Measurements from ENCODE around the gene NF1. TPM values are rescaled to one million over a fixed set of nuclear protein-coding genes. Genes with fewer than 3 reads are reported as not detected.

NF1 gene
- total RNA-seq, 1 experiment from 2014 or later = 60.2 TPM

- peak; percentile 70 for DNase-seq (ENCODE audit: unreplicated experiment)
- no peak overlapping the region for H3K4me3 Mint-ChIP-seq (ENCODE audit: unreplicated experiment)
Measured at GRCh38 chr17:31373150-31374093, 278.6 kb downstream of the NF1 start.

GRCh38 chr17:31374094-31374447, 279.3 kb downstream of the NF1 start:
- H3K4me1 Mint-ChIP-seq (ENCODE audit: insufficient read depth, unreplicated experiment) = no peaks in the 10 kb centered on the region
- peaks cover 58% of the 10 kb centered on the region for H3K36me3 Mint-ChIP-seq (ENCODE audit: insufficient read depth, unreplicated experiment)
- DNase-seq (ENCODE audit: unreplicated experiment) = no peak
- ChIA-PET POLR2A (no interaction called here), CTCF (interaction anchor here (1.0 kb wide), 1 partner anchor 159 kb away, joined by 4 read pairs; no protein-coding TSS in a partner anchor)
- H3K9me3 Mint-ChIP-seq (ENCODE audit: unreplicated experiment) = no peaks in the 10 kb centered on the region
- H3K4me3 Mint-ChIP-seq (ENCODE audit: unreplicated experiment) = no peak overlapping the region
- intact Hi-C loops (cut with micrococcal nuclease) = loop anchor here (5.0 kb wide), 2 partner anchors 107 to 142 kb away; no protein-coding TSS in a partner anchor
- TF ChIP-seq CTCF (IDR thresholded peaks at IDR 0.05; ENCODE audit: unreplicated experiment) = no peak
- H3K27ac Mint-ChIP-seq (ENCODE audit: low read depth, unreplicated experiment) = no peak overlapping the region
- TSS peak; percentile 14 for BruUV-seq (replicated peaks)
- no peaks in the 10 kb centered on the region for H3K27me3 Mint-ChIP-seq (ENCODE audit: insufficient read depth, unreplicated experiment)

More at GRCh38 chr17:31373150-31374093, 278.6 kb downstream of the NF1 start:
- no peaks in the 10 kb centered on the region for H3K9me3 Mint-ChIP-seq (ENCODE audit: unreplicated experiment)
- no peak overlapping the region for H3K27ac Mint-ChIP-seq (ENCODE audit: low read depth, unreplicated experiment)
- H3K4me1 Mint-ChIP-seq (ENCODE audit: insufficient read depth, unreplicated experiment) = no peaks in the 10 kb centered on the region
- no TSS peak for BruUV-seq (replicated peaks)
- peak; percentile 54 for TF ChIP-seq CTCF (IDR thresholded peaks at IDR 0.05; ENCODE audit: unreplicated experiment)
- H3K36me3 Mint-ChIP-seq (ENCODE audit: insufficient read depth, unreplicated experiment) = peaks cover 55% of the 10 kb centered on the region
- CTCF ChIA-PET = interaction anchor here (0.7 to 2.1 kb wide), 16 partner anchors 9 to 554 kb away, joined by 3 to 8 read pairs (median 4); no protein-coding TSS in a partner anchor
- intact Hi-C loops (cut with micrococcal nuclease) = loop anchor here (2.0 to 5.0 kb wide), 4 partner anchors 106 to 361 kb away; no protein-coding TSS in a partner anchor
- POLR2A ChIA-PET = interaction anchor here (0.7 to 1.7 kb wide), 5 partner anchors 55 to 171 kb away, joined by 3 to 4 read pairs (median 3); partner anchors contain the start of gene EVI2B
- H3K27me3 Mint-ChIP-seq (ENCODE audit: insufficient read depth, unreplicated experiment) = no peaks in the 10 kb centered on the region

GRCh38 chr17:31374503-31374902, 279.7 kb downstream of the NF1 start:
- no peaks in the 10 kb centered on the region for H3K9me3 Mint-ChIP-seq (ENCODE audit: unreplicated experiment)
- no peak for DNase-seq (ENCODE audit: unreplicated experiment)
- no TSS peak for BruUV-seq (replicated peaks)
- no peak for TF ChIP-seq CTCF (IDR thresholded peaks at IDR 0.05; ENCODE audit: unreplicated experiment)
- peaks cover 63% of the 10 kb centered on the region for H3K36me3 Mint-ChIP-seq (ENCODE audit: insufficient read depth, unreplicated experiment)
- H3K4me3 Mint-ChIP-seq (ENCODE audit: unreplicated experiment) = no peak overlapping the region
- no peaks in the 10 kb centered on the region for H3K27me3 Mint-ChIP-seq (ENCODE audit: insufficient read depth, unreplicated experiment)
- POLR2A ChIA-PET = no interaction called here
- CTCF ChIA-PET = interaction anchor here (1.0 kb wide), 1 partner anchor 159 kb away, joined by 4 read pairs; no protein-coding TSS in a partner anchor
- intact Hi-C loops (cut with micrococcal nuclease) = loop anchor here (5.0 kb wide), 2 partner anchors 107 to 142 kb away; no protein-coding TSS in a partner anchor
- no peaks in the 10 kb centered on the region for H3K4me1 Mint-ChIP-seq (ENCODE audit: insufficient read depth, unreplicated experiment)
- no peak overlapping the region for H3K27ac Mint-ChIP-seq (ENCODE audit: low read depth, unreplicated experiment)

- ChIA-PET POLR2A (no interaction called here), CTCF (interaction anchor here (0.6 to 1.2 kb wide), 4 partner anchors 17 to 1030 kb away, joined by 3 to 5 read pairs (median 4); no protein-coding TSS in a partner anchor)
- H3K9me3 Mint-ChIP-seq (ENCODE audit: unreplicated experiment) = no peaks in the 10 kb centered on the region
- intact Hi-C loops (cut with micrococcal nuclease) = no loop called here
- no peak overlapping the region for H3K27ac Mint-ChIP-seq (ENCODE audit: low read depth, unreplicated experiment)
- no peak overlapping the region for H3K4me3 Mint-ChIP-seq (ENCODE audit: unreplicated experiment)
- H3K27me3 Mint-ChIP-seq (ENCODE audit: insufficient read depth, unreplicated experiment) = no peaks in the 10 kb centered on the region
- DNase-seq (ENCODE audit: unreplicated experiment) = no peak
- H3K4me1 Mint-ChIP-seq (ENCODE audit: insufficient read depth, unreplicated experiment) = no peaks in the 10 kb centered on the region
- peaks cover 42% of the 10 kb centered on the region for H3K36me3 Mint-ChIP-seq (ENCODE audit: insufficient read depth, unreplicated experiment)
- TF ChIP-seq CTCF (IDR thresholded peaks at IDR 0.05; ENCODE audit: unreplicated experiment) = no peak
- no TSS peak for BruUV-seq (replicated peaks)
Measured at GRCh38 chr17:31378638-31379037, 283.9 kb downstream of the NF1 start.

All from MCF 10A (cell line).